ENCODE results near the gene DUSP5. TPM values are rescaled to one million over a fixed set of nuclear protein-coding genes. Genes with fewer than 3 reads are reported as not detected.

Gene DUSP5
- total and polyA plus RNA-seq, 12 donors, result 11.7 to 61.7 (median 17.4) TPM

DNA sequence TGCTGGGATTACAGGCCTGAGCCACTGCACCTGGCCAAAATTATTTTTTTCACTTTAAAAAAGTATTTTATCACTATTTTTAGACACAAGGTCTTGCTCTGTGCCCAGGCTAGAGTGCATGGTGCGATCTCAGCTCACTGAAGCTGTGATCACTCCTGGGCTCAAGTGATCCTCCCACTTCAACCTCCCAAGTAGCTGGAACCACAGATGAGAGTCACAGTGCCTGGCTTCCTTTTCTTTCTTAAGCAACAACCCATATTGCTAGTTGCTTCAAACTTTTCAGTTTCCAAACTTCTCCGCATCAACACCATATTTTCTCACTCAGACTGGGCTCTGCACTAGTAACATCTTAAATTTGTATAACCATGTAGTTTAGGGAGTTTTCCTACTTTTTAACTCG is 60.3 kb downstream of the DUSP5 start:
- H3K4me1 ChIP-seq (replicated peaks in 1 of 2), result no peaks in the 10 kb centered on the region
- TF ChIP-seq, protein P1, sequence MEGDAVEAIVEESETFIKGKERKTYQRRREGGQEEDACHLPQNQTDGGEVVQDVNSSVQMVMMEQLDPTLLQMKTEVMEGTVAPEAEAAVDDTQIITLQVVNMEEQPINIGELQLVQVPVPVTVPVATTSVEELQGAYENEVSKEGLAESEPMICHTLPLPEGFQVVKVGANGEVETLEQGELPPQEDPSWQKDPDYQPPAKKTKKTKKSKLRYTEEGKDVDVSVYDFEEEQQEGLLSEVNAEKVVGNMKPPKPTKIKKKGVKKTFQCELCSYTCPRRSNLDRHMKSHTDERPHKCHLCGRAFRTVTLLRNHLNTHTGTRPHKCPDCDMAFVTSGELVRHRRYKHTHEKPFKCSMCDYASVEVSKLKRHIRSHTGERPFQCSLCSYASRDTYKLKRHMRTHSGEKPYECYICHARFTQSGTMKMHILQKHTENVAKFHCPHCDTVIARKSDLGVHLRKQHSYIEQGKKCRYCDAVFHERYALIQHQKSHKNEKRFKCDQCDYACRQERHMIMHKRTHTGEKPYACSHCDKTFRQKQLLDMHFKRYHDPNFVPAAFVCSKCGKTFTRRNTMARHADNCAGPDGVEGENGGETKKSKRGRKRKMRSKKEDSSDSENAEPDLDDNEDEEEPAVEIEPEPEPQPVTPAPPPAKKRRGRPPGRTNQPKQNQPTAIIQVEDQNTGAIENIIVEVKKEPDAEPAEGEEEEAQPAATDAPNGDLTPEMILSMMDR (IDR thresholded peaks at IDR 0.05), result no peak
- TF ChIP-seq POLR2A (IDR thresholded peaks at IDR 0.05), result no peak
- intact Hi-C loops (cut with DNase I), result no loop called here
- WGBS, 4 donors, result 78 to 91% (median 84%) methylated on average over 3 of the region's 3 CpGs
- no peak overlapping the region for H3K4me3 ChIP-seq
- H3K9me3 ChIP-seq (replicated peaks in 1 of 3), result no peaks in the 10 kb centered on the region
- H3K36me3 ChIP-seq (replicated peaks in 1 of 2), result no peaks in the 10 kb centered on the region
- no peaks in the 10 kb centered on the region for H3K27me3 ChIP-seq
- no peak overlapping the region for H3K27ac ChIP-seq
- no peak for DNase-seq

- H3K27me3 ChIP-seq, result no peaks in the 10 kb centered on the region
- H3K27ac ChIP-seq, result no peak overlapping the region
- no peak for DNase-seq
- 86 to 98% (median 90%) methylated on average over 8 of the region's 8 CpGs for WGBS, 4 donors
- H3K4me3 ChIP-seq, result no peak overlapping the region
- H3K4me1 ChIP-seq (replicated peaks in 1 of 2), result no peaks in the 10 kb centered on the region
- intact Hi-C loops (cut with DNase I), result no loop called here
- TF ChIP-seq, protein P1 (IDR thresholded peaks at IDR 0.05), result no peak
- TF ChIP-seq POLR2A (IDR thresholded peaks at IDR 0.05), result no peak
- H3K36me3 ChIP-seq (replicated peaks in 1 of 2), result no peaks in the 10 kb centered on the region
- H3K9me3 ChIP-seq (replicated peaks in 1 of 3), result no peaks in the 10 kb centered on the region
Measured at GRCh38 chr10:110560012-110560411, 62.3 kb downstream of the DUSP5 start.

Other genes with a start within 250 kb of the DUSP5 start
- 10 to 100 TPM in 4 of 9 donors, 1 to 10 TPM in 5; 3.7 to 30.0 (median 9.9) TPM for gene SMNDC1, start 193.0 kb upstream of the DUSP5 start, total RNA-seq
- 10 to 100 TPM in 1 of 3 donors, 1 to 10 TPM in 2; 8.7 to 34.4 (median 9.8) TPM for gene SMNDC1, start 193.0 kb upstream of the DUSP5 start, polyA plus RNA-seq
- gene SMC3, start 69.8 kb downstream of the DUSP5 start, total RNA-seq, result 10 to 100 TPM; 16.8 to 34.6 (median 23.1) TPM
- gene SMC3, start 69.8 kb downstream of the DUSP5 start, polyA plus RNA-seq, result 10 to 100 TPM in 2 of 3 donors, 1 to 10 TPM in 1; 10.0 to 38.8 (median 14.8) TPM
- 1 to 10 TPM in 1 of 9 donors, under 1 TPM in 6, not detected in 2; 0.11 to 2.3 (median 0.25) TPM for gene RBM20, start 146.4 kb downstream of the DUSP5 start, total RNA-seq
- gene RBM20, start 146.4 kb downstream of the DUSP5 start, polyA plus RNA-seq, result under 1 TPM; 0.07 to 0.35 (median 0.32) TPM